ENCODE data around the gene MDC1.

MDC1 gene

GRCh38 chr6:30707281-30707850, 9.7 kb downstream of the MDC1 start:
- DNase-seq (ENCODE audit: low spot score), result no peak

GRCh38 chr6:30705620-30706019, 11.5 kb downstream of the MDC1 start:
- no peak for DNase-seq (ENCODE audit: low spot score)

- no peak for DNase-seq (ENCODE audit: low spot score)
Observed at GRCh38 chr6:30703821-30704220, 13.3 kb downstream of the MDC1 start.

GRCh38 chr6:30703011-30703410, 14.1 kb downstream of the MDC1 start:
- no peak for DNase-seq (ENCODE audit: low spot score)

GRCh38 chr6:30700340-30700739, 16.7 kb downstream of the MDC1 start:
- no peak for DNase-seq (ENCODE audit: low spot score)

- no peak for DNase-seq (ENCODE audit: low spot score)
Observed at GRCh38 chr6:30696432-30696831, 20.6 kb downstream of the MDC1 start.

- peak; percentile 35 for DNase-seq (ENCODE audit: low spot score)
Observed at GRCh38 chr6:30691208-30691847, 25.8 kb downstream of the MDC1 start.

- peak; percentile 91 for DNase-seq (ENCODE audit: low spot score)
Observed at GRCh38 chr6:30690403-30691207, 26.5 kb downstream of the MDC1 start, which contains the start of gene NRM. TSS of gene NRM (minus strand) at chr6:30690984. CDS start at chr6:30690974, 10 bp downstream.

GRCh38 chr6:30689985-30690384, 27.1 kb downstream of the MDC1 start:
- DNase-seq (ENCODE audit: low spot score), result no peak

- no peak for DNase-seq (ENCODE audit: low spot score)
Observed at GRCh38 chr6:30689022-30689865, 27.8 kb downstream of the MDC1 start.

GRCh38 chr6:30688569-30688968, 28.5 kb downstream of the MDC1 start:
- DNase-seq (ENCODE audit: low spot score), result no peak

- no peak for DNase-seq (ENCODE audit: low spot score)
Observed at GRCh38 chr6:30687659-30688431, 29.2 kb downstream of the MDC1 start.

GRCh38 chr6:30686908-30687658, 30.0 kb downstream of the MDC1 start:
- peak; percentile 75 for DNase-seq (ENCODE audit: low spot score)

GRCh38 chr6:30686009-30686907, 30.8 kb downstream of the MDC1 start, which contains the start of gene PPP1R18:
TSS of gene PPP1R18 (minus strand) at chr6:30686645. CDS start at chr6:30686018, 627 bp downstream.
- peak; percentile 73 for DNase-seq (ENCODE audit: low spot score)

- DNase-seq (ENCODE audit: low spot score), result peak; percentile 25
Observed at GRCh38 chr6:30685157-30686008, 31.7 kb downstream of the MDC1 start.

GRCh38 chr6:30684386-30685156, 32.5 kb downstream of the MDC1 start:
- DNase-seq (ENCODE audit: low spot score), result no peak

- DNase-seq (ENCODE audit: low spot score), result no peak
Observed at GRCh38 chr6:30683980-30684338, 33.1 kb downstream of the MDC1 start.

All from iPS-NIHi11 (cell line).